Astrocyte (in vitro differentiated cells and primary cell): ENCODE measurements around the gene BRD4. TPM values are rescaled to one million over a fixed set of nuclear protein-coding genes. Genes with fewer than 3 reads are reported as not detected.

Experiments
- DNase-seq: peaks from one replicate; pipeline ENCODE4 v3.0.0-alpha.2; 2010; ENCODE audit warnings: low read depth
- FAIRE-seq: peaks from 2 replicates; lab custom pipeline; 2011; peaks lifted over from hg19 to GRCh38; lab: Jason Lieb, UNC
- H2AFZ ChIP-seq: 2 replicates; pipeline ENCODE4 v1.6.0; 2012; ENCODE audit warnings: low read depth, low read length, inconsistent platforms
- H3K27ac ChIP-seq: 2 replicates; pipeline ENCODE4 v1.5.1; 2011; ENCODE audit warnings: low read depth, low read length, inconsistent platforms
- H3K27me3 ChIP-seq: 2 replicates; pipeline ENCODE4 v1.6.0; 2011; ENCODE audit warnings: low read length, inconsistent platforms; ENCODE audit not compliant: insufficient read depth
- H3K36me3 ChIP-seq: 2 replicates; pipeline ENCODE4 v1.5.1; 2011; ENCODE audit warnings: low read length, inconsistent platforms; ENCODE audit not compliant: insufficient read depth
- H3K4me1 ChIP-seq: 2 replicates; pipeline ENCODE4 v1.5.1; 2011; ENCODE audit warnings: low read length, inconsistent platforms; ENCODE audit not compliant: insufficient read depth
- H3K4me2 ChIP-seq: 2 replicates; pipeline ENCODE4 v1.6.0; 2012; ENCODE audit warnings: low read length, inconsistent platforms
- H3K4me3 ChIP-seq: 2 replicates; pipeline ENCODE4 v1.5.1; 2011; ENCODE audit warnings: low read depth, mild to moderate bottlenecking, low read length, inconsistent platforms; ENCODE audit not compliant: insufficient read depth
- H3K79me2 ChIP-seq: 2 replicates; pipeline ENCODE4 v1.6.0; 2012; ENCODE audit warnings: mild to moderate bottlenecking, low read length, inconsistent platforms; ENCODE audit not compliant: insufficient read depth
- H3K9ac ChIP-seq: 2 replicates; pipeline ENCODE4 v1.6.0; 2012; ENCODE audit warnings: mild to moderate bottlenecking, low read length, inconsistent platforms
- H3K9me3 ChIP-seq: 2 replicates; pipeline ENCODE4 v1.5.1; 2012; ENCODE audit warnings: low read depth, mild to moderate bottlenecking, low read length, inconsistent platforms; ENCODE audit not compliant: insufficient read depth
- H4K20me1 ChIP-seq: 2 replicates; pipeline ENCODE4 v1.6.0; 2012; ENCODE audit warnings: low read length, inconsistent platforms; ENCODE audit not compliant: insufficient read depth
- H3K27ac Mint-ChIP-seq: one replicate; pipeline ENCODE4 v1.8.0; 2021; ENCODE audit warnings: mild to moderate bottlenecking, mixed read lengths; ENCODE audit not compliant: unreplicated experiment
- H3K27me3 Mint-ChIP-seq: one replicate; pipeline ENCODE4 v1.8.0; 2021; ENCODE audit warnings: low read depth, mixed read lengths; ENCODE audit not compliant: unreplicated experiment
- H3K36me3 Mint-ChIP-seq: one replicate; pipeline ENCODE4 v1.8.0; 2021; ENCODE audit warnings: low read depth, mixed read lengths; ENCODE audit not compliant: unreplicated experiment
- H3K4me1 Mint-ChIP-seq: one replicate; pipeline ENCODE4 v1.8.0; 2021; ENCODE audit warnings: low read depth, mixed read lengths; ENCODE audit not compliant: unreplicated experiment
- H3K4me3 Mint-ChIP-seq: one replicate; pipeline ENCODE4 v1.8.0; 2021; ENCODE audit warnings: mild to moderate bottlenecking, moderate library complexity, mixed read lengths; ENCODE audit not compliant: unreplicated experiment
- H3K9me3 Mint-ChIP-seq: one replicate; pipeline ENCODE4 v1.8.0; 2021; ENCODE audit warnings: mild to moderate bottlenecking, mixed read lengths; ENCODE audit not compliant: unreplicated experiment
- EZH2 ChIP-seq: IDR thresholded peaks from 2 replicates; pipeline ENCODE4 v1.6.1; 2012; ENCODE audit warnings: mild to moderate bottlenecking, low read length, inconsistent platforms; ENCODE audit not compliant: insufficient read depth
- total RNA-seq: library from RNA; stranded (reverse); gene quantifications from 2 replicates; pipeline ENCODE4 v1.2.1, GENCODE V29; 2021
- TF ChIP-seq, protein P1 (sequence below): IDR thresholded peaks from 2 replicates; pipeline ENCODE4 v1.5.1; 2011; ENCODE audit warnings: low read depth, mild to moderate bottlenecking, inconsistent platforms, low read length, moderate library complexity; ENCODE audit not compliant: insufficient read depth

The BRD4 gene
- total RNA-seq, 1 donor from 2014 or later: 128 TPM

DNA sequence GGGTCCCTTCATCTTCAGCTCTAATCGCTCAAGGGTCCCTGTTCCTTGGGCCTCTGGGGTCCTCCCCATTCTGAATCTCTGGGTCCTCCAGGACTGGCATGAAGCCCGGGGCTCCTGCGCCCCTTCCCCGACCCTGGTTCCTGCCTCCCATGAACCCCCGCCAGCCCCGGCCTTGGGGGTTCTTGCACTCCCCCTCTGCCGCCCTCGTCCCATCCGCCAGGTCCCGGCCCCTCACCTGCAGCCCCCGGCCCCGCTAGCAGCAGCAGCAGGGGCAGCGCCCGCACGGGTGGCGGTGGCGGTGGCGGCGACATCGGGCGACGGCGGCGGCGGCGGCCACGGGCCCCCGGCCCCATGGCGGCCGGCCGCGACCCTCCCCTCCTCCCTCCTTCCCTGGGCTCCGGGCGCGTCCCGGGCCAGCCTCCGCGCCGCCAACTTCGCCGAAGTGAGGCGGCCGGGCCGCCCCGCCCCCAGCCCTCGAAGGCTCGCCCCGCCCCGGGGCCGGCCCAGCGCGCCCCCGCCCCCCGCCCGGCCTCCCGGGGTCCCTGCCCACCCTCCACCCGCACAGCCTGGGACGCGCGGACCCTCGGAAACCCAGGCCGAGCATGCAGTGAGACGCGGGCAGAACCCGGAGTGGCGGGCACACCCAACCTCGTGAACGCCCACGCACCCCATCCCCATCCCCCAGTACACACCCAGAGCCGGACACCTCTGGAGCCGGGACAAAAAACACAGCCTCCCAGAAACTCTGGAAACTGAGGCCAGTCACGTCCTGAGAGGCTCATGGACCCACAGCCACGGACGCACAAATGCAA lies 131.6 kb downstream of the BRD4 start, which contains the start of gene NOTCH3:
Gene NOTCH3 (minus strand): TSS at position 443 of the 812 bp plus-strand sequence. CDS start 90 bp downstream, at position 353.
- FAIRE-seq (no peak), DNase-seq (no peak)
- Histone ChIP-seq H3K79me2 (peaks cover 13% of the 10 kb centered on the region), H3K27ac (peak within 1 kb of the TSS; percentile 47), H3K36me3 (no peaks in the 10 kb centered on the region), H2AFZ (peak within 1 kb of the TSS; percentile 60), H3K27me3 (no peaks in the 10 kb centered on the region), H3K9ac (peak within 1 kb of the TSS; percentile 87), H3K4me1 (peaks cover 6% of the 10 kb centered on the region), H3K4me3 (peak within 1 kb of the TSS; percentile 80), H3K4me2 (peak within 1 kb of the TSS; percentile 97), H4K20me1 (peaks cover 27% of the 10 kb centered on the region), H3K9me3 (no peaks in the 10 kb centered on the region)
- Mint-ChIP-seq H3K9me3 (peaks cover 3% of the 10 kb centered on the region), H3K4me3 (peak within 1 kb of the TSS; percentile 88), H3K4me1 (peaks cover 11% of the 10 kb centered on the region), H3K27ac (no peak within 1 kb of the TSS), H3K27me3 (no peaks in the 10 kb centered on the region), H3K36me3 (peaks cover 15% of the 10 kb centered on the region)
- no peak for TF ChIP-seq EZH2
- TF ChIP-seq, protein P1, sequence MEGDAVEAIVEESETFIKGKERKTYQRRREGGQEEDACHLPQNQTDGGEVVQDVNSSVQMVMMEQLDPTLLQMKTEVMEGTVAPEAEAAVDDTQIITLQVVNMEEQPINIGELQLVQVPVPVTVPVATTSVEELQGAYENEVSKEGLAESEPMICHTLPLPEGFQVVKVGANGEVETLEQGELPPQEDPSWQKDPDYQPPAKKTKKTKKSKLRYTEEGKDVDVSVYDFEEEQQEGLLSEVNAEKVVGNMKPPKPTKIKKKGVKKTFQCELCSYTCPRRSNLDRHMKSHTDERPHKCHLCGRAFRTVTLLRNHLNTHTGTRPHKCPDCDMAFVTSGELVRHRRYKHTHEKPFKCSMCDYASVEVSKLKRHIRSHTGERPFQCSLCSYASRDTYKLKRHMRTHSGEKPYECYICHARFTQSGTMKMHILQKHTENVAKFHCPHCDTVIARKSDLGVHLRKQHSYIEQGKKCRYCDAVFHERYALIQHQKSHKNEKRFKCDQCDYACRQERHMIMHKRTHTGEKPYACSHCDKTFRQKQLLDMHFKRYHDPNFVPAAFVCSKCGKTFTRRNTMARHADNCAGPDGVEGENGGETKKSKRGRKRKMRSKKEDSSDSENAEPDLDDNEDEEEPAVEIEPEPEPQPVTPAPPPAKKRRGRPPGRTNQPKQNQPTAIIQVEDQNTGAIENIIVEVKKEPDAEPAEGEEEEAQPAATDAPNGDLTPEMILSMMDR: no peak

- peak overlapping the region; percentile 80 for H3K4me3 ChIP-seq
- FAIRE-seq (no peak), DNase-seq (no peak)
- Mint-ChIP-seq H3K36me3 (peaks cover 12% of the 10 kb centered on the region), H3K4me1 (peaks cover 11% of the 10 kb centered on the region), H3K27me3 (no peaks in the 10 kb centered on the region), H3K27ac (peak overlapping the region; percentile 21), H3K4me3 (peak overlapping the region; percentile 88), H3K9me3 (peaks cover 3% of the 10 kb centered on the region)
- H3K9me3 ChIP-seq: no peaks in the 10 kb centered on the region
- H3K79me2 ChIP-seq: peaks cover 13% of the 10 kb centered on the region
- H3K27ac ChIP-seq: peak overlapping the region; percentile 47
- peaks cover 30% of the 10 kb centered on the region for H4K20me1 ChIP-seq
- peak overlapping the region; percentile 60 for H2AFZ ChIP-seq
- no peaks in the 10 kb centered on the region for H3K36me3 ChIP-seq
- H3K27me3 ChIP-seq: no peaks in the 10 kb centered on the region
- peak overlapping the region; percentile 87 for H3K9ac ChIP-seq
- TF ChIP-seq, protein P1: no peak
- no peak for TF ChIP-seq EZH2
- peak overlapping the region; percentile 97 for H3K4me2 ChIP-seq
- peaks cover 8% of the 10 kb centered on the region for H3K4me1 ChIP-seq
These were observed 132.4 kb downstream of the BRD4 start for GRCh38 chr19:15199661-15200552.
